IPS-20b (cell line): ENCODE data around the gene CST4.

Source experiments
- H3K27ac ChIP-seq: one replicate; pipeline ENCODE4 v1.5.1; 2013; ENCODE audit warnings: low read length
- H3K27me3 ChIP-seq: 2 replicates; pipeline ENCODE4 v1.6.1; 2013; ENCODE audit warnings: mild to moderate bottlenecking, low read length, inconsistent platforms; ENCODE audit not compliant: insufficient read depth
- H3K36me3 ChIP-seq: 2 replicates; pipeline ENCODE4 v1.6.1; 2013; ENCODE audit warnings: low read depth, mild to moderate bottlenecking, inconsistent platforms, low read length, moderate library complexity; ENCODE audit not compliant: insufficient read depth
- H3K4me1 ChIP-seq: 2 replicates; pipeline ENCODE4 v1.6.1; 2013; ENCODE audit warnings: mild to moderate bottlenecking, control low read depth, inconsistent platforms, low read length, moderate library complexity; ENCODE audit not compliant: insufficient read depth
- H3K4me3 ChIP-seq: 2 replicates; pipeline ENCODE4 v1.5.1; 2013; ENCODE audit warnings: mild to moderate bottlenecking, low read length, inconsistent platforms
- H3K9ac ChIP-seq: 2 replicates; pipeline ENCODE4 v1.6.1; 2013; ENCODE audit warnings: low read depth, mild to moderate bottlenecking, inconsistent platforms, low read length, moderate library complexity
- H3K9me3 ChIP-seq: 2 replicates; pipeline ENCODE4 v1.6.1; 2013; ENCODE audit warnings: mild to moderate bottlenecking, low read depth, low read length, inconsistent platforms; ENCODE audit not compliant: insufficient read depth

The CST4 gene

DNA sequence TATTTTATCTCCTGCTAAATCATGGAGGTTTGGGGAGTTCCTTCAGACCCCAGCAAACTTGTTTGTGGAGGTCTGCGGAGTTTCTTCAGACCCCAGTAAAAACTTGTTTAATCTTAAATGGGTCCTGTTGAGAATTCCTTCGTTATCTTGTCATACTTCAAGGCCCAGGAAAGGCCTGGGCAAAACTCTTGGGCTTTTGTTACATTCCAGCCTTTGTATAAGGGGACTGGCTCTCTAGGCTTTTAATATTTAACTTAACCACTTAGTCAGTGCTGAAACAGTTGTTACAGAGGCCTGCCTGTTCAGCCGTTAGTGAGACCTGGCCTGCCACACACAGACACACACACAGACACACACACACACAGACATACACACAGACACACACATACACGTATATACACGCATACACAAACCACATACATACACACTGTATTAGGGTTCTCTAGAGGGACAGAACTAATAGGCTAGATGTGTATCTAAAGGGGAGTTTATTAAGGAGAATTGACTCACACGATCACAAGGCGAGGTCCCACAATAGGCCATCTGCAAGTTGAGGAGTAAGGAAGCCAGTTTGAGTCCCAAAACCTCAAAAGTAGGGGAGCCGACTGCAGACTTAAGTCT is 29.7 kb downstream of the CST4 start:
- Histone ChIP-seq H3K9me3 (no peaks in the 10 kb centered on the region), H3K36me3 (no peaks in the 10 kb centered on the region), H3K27me3 (no peaks in the 10 kb centered on the region), H3K9ac (no peak overlapping the region), H3K4me1 (0 out of 2 replicates have a peak, but pooled peaks cover 2% of the 10 kb centered on the region), H3K4me3 (no peak overlapping the region), H3K27ac (no peak overlapping the region)

DNA sequence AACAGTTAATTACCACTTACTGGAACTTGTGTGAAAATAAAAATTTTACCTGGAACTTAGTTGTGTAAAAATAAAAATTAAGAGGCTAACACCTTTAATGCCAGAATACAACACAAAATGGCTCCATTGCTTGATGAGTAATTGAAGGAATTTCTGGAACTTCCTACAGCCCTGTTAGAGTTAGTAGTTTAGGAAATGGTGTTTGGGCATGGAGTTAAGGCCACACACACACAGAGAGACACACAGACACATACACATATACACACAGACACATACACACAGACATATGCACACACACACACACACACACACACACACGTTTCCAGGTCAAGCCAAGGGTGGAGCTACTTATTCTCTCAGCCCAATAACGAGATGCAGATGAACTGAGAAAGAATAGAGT is 30.5 kb downstream of the CST4 start:
- H3K9me3 ChIP-seq: no peaks in the 10 kb centered on the region
- no peak overlapping the region for H3K27ac ChIP-seq
- 0 out of 2 replicates have a peak, but pooled peaks cover 2% of the 10 kb centered on the region for H3K4me1 ChIP-seq
- H3K27me3 ChIP-seq: no peaks in the 10 kb centered on the region
- H3K36me3 ChIP-seq: no peaks in the 10 kb centered on the region
- H3K4me3 ChIP-seq: no peak overlapping the region
- H3K9ac ChIP-seq: no peak overlapping the region

- 0 out of 2 replicates have a peak, but pooled peaks cover 2% of the 10 kb centered on the region for H3K4me1 ChIP-seq
- H3K36me3 ChIP-seq: no peaks in the 10 kb centered on the region
- H3K27me3 ChIP-seq: no peaks in the 10 kb centered on the region
- H3K27ac ChIP-seq: no peak overlapping the region
- H3K9ac ChIP-seq: no peak overlapping the region
- H3K9me3 ChIP-seq: no peaks in the 10 kb centered on the region
- H3K4me3 ChIP-seq: no peak overlapping the region
Observed at GRCh38 chr20:23657202-23657601, 31.6 kb downstream of the CST4 start.

DNA sequence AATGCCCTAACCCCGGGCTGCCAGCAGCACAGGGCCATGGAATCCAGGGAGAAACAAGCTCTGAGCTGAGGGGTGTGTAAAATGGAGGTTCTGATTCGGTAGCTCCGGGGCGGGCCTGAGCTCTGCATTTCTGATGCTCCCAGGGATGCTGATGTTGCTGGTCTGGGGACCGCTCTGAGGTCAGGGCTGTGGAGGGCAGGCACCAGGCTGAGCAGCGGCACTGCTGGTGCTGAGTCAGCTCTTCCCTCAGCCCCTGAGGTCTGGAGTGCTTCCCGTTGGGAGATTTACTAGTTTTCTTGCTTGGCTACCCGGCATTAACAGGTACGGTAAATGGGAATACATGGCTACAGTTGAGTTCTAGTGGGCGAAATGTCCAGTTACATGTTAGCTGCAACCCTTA is 32.5 kb downstream of the CST4 start:
- Histone ChIP-seq H3K4me3 (no peak overlapping the region), H3K27ac (no peak overlapping the region), H3K4me1 (0 out of 2 replicates have a peak, but pooled peaks cover 2% of the 10 kb centered on the region), H3K9ac (no peak overlapping the region), H3K36me3 (no peaks in the 10 kb centered on the region), H3K27me3 (no peaks in the 10 kb centered on the region), H3K9me3 (no peaks in the 10 kb centered on the region)

GRCh38 chr20:23655491-23656211 is 33.2 kb downstream of the CST4 start:
- H3K9ac ChIP-seq: no peak overlapping the region
- no peak overlapping the region for H3K27ac ChIP-seq
- H3K9me3 ChIP-seq: no peaks in the 10 kb centered on the region
- 0 out of 2 replicates have a peak, but pooled peaks cover 2% of the 10 kb centered on the region for H3K4me1 ChIP-seq
- H3K4me3 ChIP-seq: no peak overlapping the region
- H3K36me3 ChIP-seq: no peaks in the 10 kb centered on the region
- no peaks in the 10 kb centered on the region for H3K27me3 ChIP-seq

- Histone ChIP-seq H3K27ac (no peak overlapping the region), H3K4me1 (0 out of 2 replicates have a peak, but pooled peaks cover 2% of the 10 kb centered on the region), H3K36me3 (no peaks in the 10 kb centered on the region), H3K9me3 (no peaks in the 10 kb centered on the region), H3K4me3 (no peak overlapping the region), H3K27me3 (no peaks in the 10 kb centered on the region), H3K9ac (no peak overlapping the region)
Observed at GRCh38 chr20:23654717-23655116, 34.1 kb downstream of the CST4 start.

- Histone ChIP-seq H3K36me3 (no peaks in the 10 kb centered on the region), H3K27ac (no peak overlapping the region), H3K4me1 (0 out of 2 replicates have a peak, but pooled peaks cover 2% of the 10 kb centered on the region), H3K4me3 (no peak overlapping the region), H3K9ac (no peak overlapping the region), H3K27me3 (no peaks in the 10 kb centered on the region), H3K9me3 (no peaks in the 10 kb centered on the region)
Observed at GRCh38 chr20:23654000-23654399, 34.8 kb downstream of the CST4 start.

GRCh38 chr20:23653400-23653938 is 35.4 kb downstream of the CST4 start:
- Histone ChIP-seq H3K9ac (no peak overlapping the region), H3K4me1 (0 out of 2 replicates have a peak, but pooled peaks cover 2% of the 10 kb centered on the region), H3K27me3 (no peaks in the 10 kb centered on the region), H3K9me3 (no peaks in the 10 kb centered on the region), H3K36me3 (no peaks in the 10 kb centered on the region), H3K27ac (no peak overlapping the region), H3K4me3 (no peak overlapping the region)

DNA sequence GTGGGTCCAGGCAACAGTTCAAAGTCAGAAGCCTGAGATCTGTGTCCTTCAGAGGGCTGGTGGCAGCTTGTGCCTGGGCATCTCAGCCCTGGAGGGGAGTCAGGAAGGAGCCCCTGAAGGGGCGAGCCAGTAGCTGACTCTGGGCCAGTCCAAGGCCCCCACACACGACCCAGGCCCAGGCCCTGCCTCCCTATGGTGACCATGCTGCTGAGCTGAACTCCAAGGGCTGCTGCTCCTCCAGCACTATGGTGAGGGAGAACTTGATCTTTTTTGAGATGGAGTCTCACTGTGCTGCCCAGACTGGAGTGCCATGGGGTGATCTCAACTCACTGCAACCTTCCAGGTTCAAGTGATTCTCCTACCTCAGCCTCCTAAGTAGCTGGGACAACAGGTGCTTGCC is 35.9 kb downstream of the CST4 start:
- Histone ChIP-seq H3K4me3 (no peak overlapping the region), H3K9me3 (no peaks in the 10 kb centered on the region), H3K27me3 (no peaks in the 10 kb centered on the region), H3K36me3 (no peaks in the 10 kb centered on the region), H3K27ac (no peak overlapping the region), H3K4me1 (0 out of 2 replicates have a peak, but pooled peaks cover 2% of the 10 kb centered on the region), H3K9ac (no peak overlapping the region)

GRCh38 chr20:23652371-23652770 is 36.5 kb downstream of the CST4 start:
- H3K27me3 ChIP-seq: no peaks in the 10 kb centered on the region
- H3K36me3 ChIP-seq: no peaks in the 10 kb centered on the region
- 0 out of 2 replicates have a peak, but pooled peaks cover 2% of the 10 kb centered on the region for H3K4me1 ChIP-seq
- no peak overlapping the region for H3K27ac ChIP-seq
- no peak overlapping the region for H3K9ac ChIP-seq
- H3K4me3 ChIP-seq: no peak overlapping the region
- H3K9me3 ChIP-seq: no peaks in the 10 kb centered on the region

DNA sequence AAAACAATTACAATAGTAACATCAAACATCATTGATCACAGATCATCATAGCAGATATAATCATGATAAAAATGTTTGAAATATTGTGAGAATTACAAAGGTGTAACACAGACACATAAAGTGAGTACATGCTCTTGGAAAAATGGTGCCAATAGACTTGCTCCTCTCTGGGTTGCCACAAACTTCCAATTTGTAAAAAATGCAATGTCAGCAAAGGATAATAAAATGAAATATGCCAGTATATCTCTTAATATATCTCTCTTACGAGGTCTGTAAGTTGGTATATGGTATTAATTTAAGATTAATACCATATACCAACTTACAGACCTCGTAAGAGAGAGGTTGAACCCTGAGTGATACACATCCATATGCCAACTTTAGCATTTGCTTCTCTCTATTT is 37.7 kb downstream of the CST4 start:
- Histone ChIP-seq H3K36me3 (no peaks in the 10 kb centered on the region), H3K27me3 (no peaks in the 10 kb centered on the region), H3K4me3 (no peak overlapping the region), H3K9ac (no peak overlapping the region), H3K9me3 (no peaks in the 10 kb centered on the region), H3K27ac (no peak overlapping the region), H3K4me1 (0 out of 2 replicates have a peak, but pooled peaks cover 2% of the 10 kb centered on the region)
